Midbrain (tissue), 1 donor: Measurements from ENCODE around the gene NUDT8.
"Not testable (repeated sequence)": the region's sequence is repeated elsewhere in the genome, so short reads cannot be mapped to it uniquely, and the experiment has no call there.

Experiments used
- DNase-seq: peaks from one replicate; lab custom pipeline; 2025; lab: John Stamatoyannopoulos, UW

The NUDT8 gene

GRCh38 chr11:67588899-67589415, 40.8 kb downstream of the NUDT8 start:
- DNase-seq, result not testable (repeated sequence)

- DNase-seq, result no peak
Measured at GRCh38 chr11:67588136-67588503, 41.6 kb downstream of the NUDT8 start.

- no peak for DNase-seq
Measured at GRCh38 chr11:67586568-67587250, 43.0 kb downstream of the NUDT8 start.

GRCh38 chr11:67585911-67586310, 43.8 kb downstream of the NUDT8 start:
- no peak for DNase-seq

- no peak for DNase-seq
Measured at GRCh38 chr11:67584881-67585873, 44.6 kb downstream of the NUDT8 start.

- peak; percentile 38 for DNase-seq
Measured at GRCh38 chr11:67584205-67584880, 45.4 kb downstream of the NUDT8 start.

- DNase-seq, result peak; percentile 91
Measured at GRCh38 chr11:67583247-67584204, 46.2 kb downstream of the NUDT8 start, which contains the start of gene GSTP1. TSS of gene GSTP1 (plus strand) at chr11:67583812. CDS start at chr11:67583844, 32 bp downstream.

GRCh38 chr11:67582011-67582410, 47.7 kb downstream of the NUDT8 start:
- DNase-seq, result no peak

GRCh38 chr11:67581469-67581868, 48.3 kb downstream of the NUDT8 start:
- no peak for DNase-seq

GRCh38 chr11:67577951-67578350, 51.8 kb downstream of the NUDT8 start:
- no peak for DNase-seq
